GM12801 (cell line): ENCODE measurements around the gene ENOX1.

Source experiments
- CTCF ChIP-seq: IDR thresholded peaks from one replicate; pipeline ENCODE4 v1.5.1; 2011; ENCODE audit warnings: control low read depth; ENCODE audit not compliant: insufficient read length; ENCODE audit errors: extremely low read depth

ENOX1 gene

GRCh38 chr13:43200307-43200706 is 586.5 kb downstream of the ENOX1 start:
- TF ChIP-seq CTCF: no peak

GRCh38 chr13:43196750-43197370 is 589.9 kb downstream of the ENOX1 start:
- TF ChIP-seq CTCF: no peak

GRCh38 chr13:43196086-43196621 is 590.6 kb downstream of the ENOX1 start:
- TF ChIP-seq CTCF: no peak

- no peak for TF ChIP-seq CTCF
These were observed 591.2 kb downstream of the ENOX1 start for GRCh38 chr13:43195551-43195950.

- TF ChIP-seq CTCF: no peak
These were observed 591.7 kb downstream of the ENOX1 start for GRCh38 chr13:43195112-43195511.

GRCh38 chr13:43193789-43194420 is 592.9 kb downstream of the ENOX1 start:
- no peak for TF ChIP-seq CTCF

- no peak for TF ChIP-seq CTCF
These were observed 595.2 kb downstream of the ENOX1 start for GRCh38 chr13:43191546-43191945.
